ENCODE measurements around the gene IARS1. TPM values are rescaled to one million over a fixed set of nuclear protein-coding genes. Genes with fewer than 3 reads are reported as not detected.
A peak's percentile ranks its signal among the peaks of the same experiment; 100 is the strongest.

The IARS1 gene
- total and polyA plus RNA-seq, 2 of the 8 experiments (the other 6 are each of a cell fraction or from before 2014, with no cell fraction given): 74.9 to 243 TPM

DNA sequence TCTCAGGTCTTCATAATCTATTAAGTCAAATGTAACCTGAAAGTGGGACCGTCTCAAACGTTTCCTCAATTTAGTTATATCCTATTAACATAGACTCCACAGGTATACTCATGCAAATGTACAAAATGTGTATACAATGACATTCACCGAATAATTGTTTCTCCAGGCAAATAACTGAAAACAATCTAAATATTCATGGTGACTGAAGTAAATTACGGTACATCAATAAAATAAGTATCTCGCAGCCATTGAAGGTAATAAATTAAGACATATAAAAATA, 482 bp downstream of the IARS1 start:
- FAIRE-seq: no peak
- DNase-seq (ENCODE audit: low read depth in 1 of 2, low spot score in 2 of 2): no peak
- no peak overlapping the region for H2AK5ac ChIP-seq (ENCODE audit: low read depth, low read length)
- TF ChIP-seq, protein P1, sequence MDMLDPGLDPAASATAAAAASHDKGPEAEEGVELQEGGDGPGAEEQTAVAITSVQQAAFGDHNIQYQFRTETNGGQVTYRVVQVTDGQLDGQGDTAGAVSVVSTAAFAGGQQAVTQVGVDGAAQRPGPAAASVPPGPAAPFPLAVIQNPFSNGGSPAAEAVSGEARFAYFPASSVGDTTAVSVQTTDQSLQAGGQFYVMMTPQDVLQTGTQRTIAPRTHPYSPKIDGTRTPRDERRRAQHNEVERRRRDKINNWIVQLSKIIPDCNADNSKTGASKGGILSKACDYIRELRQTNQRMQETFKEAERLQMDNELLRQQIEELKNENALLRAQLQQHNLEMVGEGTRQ (IDR thresholded peaks at IDR 0.05; ENCODE audit: low read length): no peak
- TF ChIP-seq TAF1 (IDR thresholded peaks at IDR 0.05; ENCODE audit: low read depth, low read length): no peak
- no peak overlapping the region for H4K91ac ChIP-seq (replicated peaks; ENCODE audit: insufficient read length, low read length)
- H2BK20ac ChIP-seq (ENCODE audit: low read length): no peak overlapping the region
- H3K79me2 ChIP-seq (ENCODE audit: control insufficient read depth in 1 of 2, insufficient read depth in 2 of 2, low read length in 2 of 2): peaks cover 21 to 53% of the 10 kb centered on the region in 2 experiments
- peak overlapping the region; percentile 86 to 95 (median 92) for H3K4me3 ChIP-seq (ENCODE audit: extremely low read depth in 1 of 4, insufficient read depth in 2 of 4, low read depth in 3 of 4, low read length in 4 of 4)
- peak overlapping the region; percentile 88 for H3K27ac ChIP-seq (ENCODE audit: low read depth, low read length)
- H3K14ac ChIP-seq (ENCODE audit: insufficient read length): no peak overlapping the region
- H3K9me3 ChIP-seq (ENCODE audit: insufficient read depth in 2 of 2, low read depth in 1 of 2, low read length in 1 of 2): no peaks in the 10 kb centered on the region
- H3K23me2 ChIP-seq (ENCODE audit: low read depth, low read length): peaks cover 5% of the 10 kb centered on the region
- peaks cover 4 to 40% (median 13%) of the 10 kb centered on the region in 4 experiments for H3K36me3 ChIP-seq (ENCODE audit: control insufficient read depth in 2 of 4, insufficient read depth in 4 of 4, low read length in 3 of 4)
- ChIA-PET POLR2A (ENCODE audit: partially characterized antibody) (interaction anchor here (1.9 to 2.9 kb wide), 2 partner anchors 15 to 26 kb away, joined by 8 to 23 read pairs; no protein-coding TSS in a partner anchor), CTCF (ENCODE audit: partially characterized antibody) (no interaction called here)
- peaks cover 0 to 2% of the 10 kb centered on the region in 2 experiments for H4K20me1 ChIP-seq (replicated peaks in 1 of 2; ENCODE audit: control insufficient read depth in 1 of 2, insufficient read depth in 2 of 2, low read length in 2 of 2)
- no peak overlapping the region for H3K56ac ChIP-seq (replicated peaks; ENCODE audit: insufficient read length, low read depth, low read length)
- no peak overlapping the region for H2BK120ac ChIP-seq (replicated peaks; ENCODE audit: low read depth, low read length)
- H3K4me1 ChIP-seq (replicated peaks in 1 of 4; ENCODE audit: control insufficient read depth in 3 of 4, insufficient read depth in 4 of 4, low read length in 3 of 4): peaks cover 0 to 3% (median 2%) of the 10 kb centered on the region in 4 experiments; a peak in 3 of 7 replicates
- no peak overlapping the region for H2BK12ac ChIP-seq (ENCODE audit: low read depth, low read length)
- no peak overlapping the region for H3K4ac ChIP-seq (replicated peaks; ENCODE audit: insufficient read length, low read depth, low read length)
- no peak overlapping the region for H3K18ac ChIP-seq (ENCODE audit: extremely low read depth, low read length)
- peak overlapping the region; percentile 96 for H4K5ac ChIP-seq (ENCODE audit: insufficient read length, low read depth, low read length)
- peak overlapping the region; percentile 95 to 97 for H3K4me2 ChIP-seq (ENCODE audit: insufficient read depth in 1 of 2, low read depth in 2 of 2, low read length in 2 of 2)
- no peak overlapping the region; the same call in 1 of the 2 replicates for H2BK5ac ChIP-seq (ENCODE audit: low read depth, low read length)
- no peak overlapping the region for H2AFZ ChIP-seq (ENCODE audit: low read length)
- WGBS, 2 experiments (ENCODE audit: extremely low coverage in 1 of 2, insufficient coverage in 1 of 2, insufficient read length in 1 of 2, insufficient replicate concordance in 2 of 2, low coverage in 1 of 2, low lambda C conversion rate in 2 of 2, missing lambda C conversion rate in 1 of 2): 1% methylated on average over 5 of the region's 5 CpGs; no CpG with 5 or more reads in 1 of the 2 experiments
- H2BK15ac ChIP-seq (ENCODE audit: low read length): no peak overlapping the region
- peak overlapping the region; percentile 84 to 95 (median 90); a peak in 6 of 7 replicates for H3K9ac ChIP-seq (replicated peaks in 1 of 4; ENCODE audit: extremely low read depth in 1 of 4, low read depth in 3 of 4, low read length in 3 of 4)
- no peak overlapping the region for H3K23ac ChIP-seq (ENCODE audit: insufficient read length)
- H4K8ac ChIP-seq (ENCODE audit: extremely low read depth, insufficient read depth, low read length): no peak overlapping the region
- peaks cover 6% of the 10 kb centered on the region for H3K79me1 ChIP-seq (ENCODE audit: low read depth, low read length)
- no peaks in the 10 kb centered on the region for H3K27me3 ChIP-seq (replicated peaks in 1 of 4; ENCODE audit: control insufficient read depth in 3 of 4, extremely low read depth in 1 of 4, insufficient read depth in 3 of 4, low read length in 3 of 4)
